ENCODE data around the gene ZNF333.
"Not testable (repeated sequence)": the region's sequence is repeated elsewhere in the genome, so short reads cannot be mapped to it uniquely, and the experiment has no call there.

ZNF333 gene

GRCh38 chr19:14770136-14770535 is 80.3 kb downstream of the ZNF333 start:
- DNase-seq = no peak

GRCh38 chr19:14770944-14771839 is 81.3 kb downstream of the ZNF333 start:
- no peak for DNase-seq

GRCh38 chr19:14772467-14772866 is 82.6 kb downstream of the ZNF333 start:
- no peak for DNase-seq

- no peak for DNase-seq
Measured at GRCh38 chr19:14772995-14773394, 83.1 kb downstream of the ZNF333 start.

GRCh38 chr19:14773722-14774121 is 83.9 kb downstream of the ZNF333 start:
- not testable (repeated sequence) for DNase-seq

- DNase-seq = no peak
Measured at GRCh38 chr19:14774373-14774772, 84.5 kb downstream of the ZNF333 start.

GRCh38 chr19:14775326-14775725 is 85.5 kb downstream of the ZNF333 start:
- DNase-seq = not testable (repeated sequence)

GRCh38 chr19:14775869-14776586 is 86.2 kb downstream of the ZNF333 start:
- DNase-seq = peak; percentile 65

GRCh38 chr19:14777645-14778044 is 87.8 kb downstream of the ZNF333 start:
- DNase-seq = not testable (repeated sequence)

- not testable (repeated sequence) for DNase-seq
Measured at GRCh38 chr19:14778110-14778845, 88.4 kb downstream of the ZNF333 start, which contains the start of gene ADGRE2. TSS of gene ADGRE2 (minus strand) at chr19:14778560. CDS start at chr19:14776756, 1,804 bp downstream.

- DNase-seq = no peak
Measured at GRCh38 chr19:14779151-14779550, 89.3 kb downstream of the ZNF333 start.

- DNase-seq = not testable (repeated sequence)
Measured at GRCh38 chr19:14780622-14781225, 90.9 kb downstream of the ZNF333 start.

GRCh38 chr19:14781713-14782536 is 92.1 kb downstream of the ZNF333 start:
- DNase-seq = not testable (repeated sequence)

- peak; percentile 70 for DNase-seq
Measured at GRCh38 chr19:14782626-14783409, 93.0 kb downstream of the ZNF333 start.
